GM12873 (cell line): Measurements from ENCODE around the gene GATA3.

Experiments
- CTCF ChIP-seq: IDR thresholded peaks from 2 replicates; pipeline ENCODE4 v1.5.1; 2012; ENCODE audit warnings: low read depth, mild to moderate bottlenecking, moderate library complexity, low read length, control low read depth; ENCODE audit not compliant: insufficient read depth; ENCODE audit errors: missing control alignments

Gene GATA3

GRCh38 chr10:8060010-8060703, 5.7 kb downstream of the GATA3 start:
- no peak for TF ChIP-seq CTCF

GRCh38 chr10:8060704-8061121, 6.2 kb downstream of the GATA3 start:
- TF ChIP-seq CTCF = no peak

- TF ChIP-seq CTCF = no peak
These were observed 7.1 kb downstream of the GATA3 start for GRCh38 chr10:8061274-8062211.

GRCh38 chr10:8063128-8063908, 8.8 kb downstream of the GATA3 start:
- TF ChIP-seq CTCF = no peak

- no peak for TF ChIP-seq CTCF
These were observed 9.4 kb downstream of the GATA3 start for GRCh38 chr10:8063935-8064334.

GRCh38 chr10:8064436-8064835, 9.9 kb downstream of the GATA3 start:
- no peak for TF ChIP-seq CTCF

GRCh38 chr10:8065651-8066050, 11.2 kb downstream of the GATA3 start:
- no peak for TF ChIP-seq CTCF
